ENCODE data around the gene CACNA1B.

- TF ChIP-seq, protein P1, sequence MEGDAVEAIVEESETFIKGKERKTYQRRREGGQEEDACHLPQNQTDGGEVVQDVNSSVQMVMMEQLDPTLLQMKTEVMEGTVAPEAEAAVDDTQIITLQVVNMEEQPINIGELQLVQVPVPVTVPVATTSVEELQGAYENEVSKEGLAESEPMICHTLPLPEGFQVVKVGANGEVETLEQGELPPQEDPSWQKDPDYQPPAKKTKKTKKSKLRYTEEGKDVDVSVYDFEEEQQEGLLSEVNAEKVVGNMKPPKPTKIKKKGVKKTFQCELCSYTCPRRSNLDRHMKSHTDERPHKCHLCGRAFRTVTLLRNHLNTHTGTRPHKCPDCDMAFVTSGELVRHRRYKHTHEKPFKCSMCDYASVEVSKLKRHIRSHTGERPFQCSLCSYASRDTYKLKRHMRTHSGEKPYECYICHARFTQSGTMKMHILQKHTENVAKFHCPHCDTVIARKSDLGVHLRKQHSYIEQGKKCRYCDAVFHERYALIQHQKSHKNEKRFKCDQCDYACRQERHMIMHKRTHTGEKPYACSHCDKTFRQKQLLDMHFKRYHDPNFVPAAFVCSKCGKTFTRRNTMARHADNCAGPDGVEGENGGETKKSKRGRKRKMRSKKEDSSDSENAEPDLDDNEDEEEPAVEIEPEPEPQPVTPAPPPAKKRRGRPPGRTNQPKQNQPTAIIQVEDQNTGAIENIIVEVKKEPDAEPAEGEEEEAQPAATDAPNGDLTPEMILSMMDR (IDR thresholded peaks at IDR 0.05): no peak
- TF ChIP-seq POLR2AphosphoS5 (IDR thresholded peaks at IDR 0.05): no peak
Observed at GRCh38 chr9:138014563-138014945, 137.0 kb downstream of the CACNA1B start.

All from suprapubic skin (tissue), 3 donors.